Smooth muscle cell (in vitro differentiated cells): ENCODE data around the gene EPB41L3. TPM values are rescaled to one million over a fixed set of nuclear protein-coding genes. Genes with fewer than 3 reads are reported as not detected.

Source experiments
- DNase-seq: peaks from one replicate; lab custom pipeline; 2025; ENCODE audit not compliant: unreplicated experiment; lab: John Stamatoyannopoulos, UW
- H2AFZ ChIP-seq: fragments of 200-600 bp; sonication (generic); 2 replicates; pipeline ENCODE4 v1.6.0; 2016; ENCODE audit warnings: antibody characterized with exemption, low read depth, mild to moderate bottlenecking
- H3F3A ChIP-seq: fragments of 200-600 bp; sonication (generic); 2 replicates; pipeline ENCODE4 v1.6.0; 2017; ENCODE audit warnings: antibody characterized with exemption, low read depth
- H3K27ac ChIP-seq: fragments of 200-600 bp; sonication (generic); 2 replicates; pipeline ENCODE4 v1.5.1; 2016; ENCODE audit warnings: low read depth, mild to moderate bottlenecking
- H3K27me3 ChIP-seq: fragments of 200-600 bp; sonication (generic); 2 replicates; pipeline ENCODE4 v1.6.1; 2016; ENCODE audit warnings: low read depth, mild to moderate bottlenecking
- H3K36me3 ChIP-seq: fragments of 200-600 bp; sonication (generic); 2 replicates; pipeline ENCODE4 v1.5.1; 2016; ENCODE audit warnings: low read depth
- H3K4me1 ChIP-seq: fragments of 200-600 bp; sonication (generic); 2 replicates; pipeline ENCODE4 v1.5.1; 2016; ENCODE audit warnings: low read depth
- H3K4me2 ChIP-seq: fragments of 200-600 bp; sonication (generic); 2 replicates; pipeline ENCODE4 v1.6.0; 2016; ENCODE audit warnings: mild to moderate bottlenecking
- H3K4me3 ChIP-seq: fragments of 200-600 bp; sonication (generic); 2 replicates; pipeline ENCODE4 v1.5.1; 2016; ENCODE audit warnings: mild to moderate bottlenecking
- H3K79me2 ChIP-seq: fragments of 200-600 bp; sonication (generic); 2 replicates; pipeline ENCODE4 v1.6.0; 2016; ENCODE audit warnings: low read depth, mild to moderate bottlenecking
- H3K9ac ChIP-seq: fragments of 200-600 bp; sonication (generic); 2 replicates; pipeline ENCODE4 v1.6.0; 2016; ENCODE audit warnings: low read depth
- H3K9me3 ChIP-seq: fragments of 200-600 bp; sonication (generic); replicated peaks from 2 replicates; pipeline ENCODE4 v1.5.1; 2016; ENCODE audit warnings: low read depth
- H4K20me1 ChIP-seq: fragments of 200-600 bp; sonication (generic); 2 replicates; pipeline ENCODE4 v1.6.0; 2016; ENCODE audit warnings: low read depth
- WGBS: methylation state at CpG from one replicate; pipeline ENCODE4 v1.1.7; 2016; ENCODE audit warnings: low lambda C conversion rate; 5-methylcytosine and 5-hydroxymethylcytosine counted together
- polyA plus RNA-seq: library from polyadenylated mRNA; unstranded; fragments of >200 nt; fragmentation: Nextera tagmentation; extraction: Ambion mirVana; gene quantifications from 2 replicates; pipeline ENCODE4 v1.2.1, GENCODE V29; 2016
- total RNA-seq: library from RNA; depleted of rRNA; stranded (reverse); fragments of >200 nt; gene quantifications from 2 replicates; pipeline ENCODE4 v1.2.3, GENCODE V29; 2014
- TF ChIP-seq, protein P1 (sequence below): fragments of 200-600 bp; sonication (generic); IDR thresholded peaks from 2 replicates; pipeline ENCODE4 v1.5.1; 2017; ENCODE audit warnings: borderline replicate concordance, mild to moderate bottlenecking, antibody characterized with exemption; ENCODE audit not compliant: insufficient read depth, poor library complexity, severe bottlenecking

Gene EPB41L3
- total and polyA plus RNA-seq, 2 experiments from 2014 or later = 11.5 to 26.9 TPM

DNA sequence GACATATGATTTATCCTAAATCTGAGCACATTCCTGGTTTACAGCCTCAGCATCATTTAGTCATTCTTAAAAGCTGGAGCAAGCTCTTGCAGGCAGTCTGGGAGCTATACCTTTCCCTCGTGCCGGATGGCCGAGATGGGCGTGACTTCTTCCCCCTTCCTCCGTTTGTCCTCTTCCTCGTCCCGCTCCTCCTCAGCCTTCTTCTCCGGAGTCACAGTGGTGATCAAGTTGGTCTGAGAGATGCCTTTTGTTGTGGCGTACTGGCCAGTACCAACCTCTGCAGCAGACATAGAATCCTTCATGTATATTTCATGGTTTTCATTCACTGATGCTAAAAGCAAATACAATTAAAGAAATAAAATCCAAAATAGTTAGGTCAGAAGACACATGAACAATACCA, 124.2 kb downstream of the EPB41L3 start:
- Histone ChIP-seq H3K9ac (no peak overlapping the region), H4K20me1 (no peaks in the 10 kb centered on the region), H3K27me3 (no peaks in the 10 kb centered on the region), H3K4me3 (no peak overlapping the region), H3F3A (no peaks in the 10 kb centered on the region), H3K9me3 (no peaks in the 10 kb centered on the region), H3K36me3 (no peaks in the 10 kb centered on the region), H2AFZ (no peak overlapping the region), H3K4me2 (no peak overlapping the region), H3K27ac (no peak overlapping the region), H3K4me1 (peaks cover 4% of the 10 kb centered on the region), H3K79me2 (no peaks in the 10 kb centered on the region)
- DNase-seq = no peak
- WGBS = 89% methylated on average over 9 of the region's 9 CpGs
- TF ChIP-seq, protein P1, sequence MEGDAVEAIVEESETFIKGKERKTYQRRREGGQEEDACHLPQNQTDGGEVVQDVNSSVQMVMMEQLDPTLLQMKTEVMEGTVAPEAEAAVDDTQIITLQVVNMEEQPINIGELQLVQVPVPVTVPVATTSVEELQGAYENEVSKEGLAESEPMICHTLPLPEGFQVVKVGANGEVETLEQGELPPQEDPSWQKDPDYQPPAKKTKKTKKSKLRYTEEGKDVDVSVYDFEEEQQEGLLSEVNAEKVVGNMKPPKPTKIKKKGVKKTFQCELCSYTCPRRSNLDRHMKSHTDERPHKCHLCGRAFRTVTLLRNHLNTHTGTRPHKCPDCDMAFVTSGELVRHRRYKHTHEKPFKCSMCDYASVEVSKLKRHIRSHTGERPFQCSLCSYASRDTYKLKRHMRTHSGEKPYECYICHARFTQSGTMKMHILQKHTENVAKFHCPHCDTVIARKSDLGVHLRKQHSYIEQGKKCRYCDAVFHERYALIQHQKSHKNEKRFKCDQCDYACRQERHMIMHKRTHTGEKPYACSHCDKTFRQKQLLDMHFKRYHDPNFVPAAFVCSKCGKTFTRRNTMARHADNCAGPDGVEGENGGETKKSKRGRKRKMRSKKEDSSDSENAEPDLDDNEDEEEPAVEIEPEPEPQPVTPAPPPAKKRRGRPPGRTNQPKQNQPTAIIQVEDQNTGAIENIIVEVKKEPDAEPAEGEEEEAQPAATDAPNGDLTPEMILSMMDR = no peak

DNA sequence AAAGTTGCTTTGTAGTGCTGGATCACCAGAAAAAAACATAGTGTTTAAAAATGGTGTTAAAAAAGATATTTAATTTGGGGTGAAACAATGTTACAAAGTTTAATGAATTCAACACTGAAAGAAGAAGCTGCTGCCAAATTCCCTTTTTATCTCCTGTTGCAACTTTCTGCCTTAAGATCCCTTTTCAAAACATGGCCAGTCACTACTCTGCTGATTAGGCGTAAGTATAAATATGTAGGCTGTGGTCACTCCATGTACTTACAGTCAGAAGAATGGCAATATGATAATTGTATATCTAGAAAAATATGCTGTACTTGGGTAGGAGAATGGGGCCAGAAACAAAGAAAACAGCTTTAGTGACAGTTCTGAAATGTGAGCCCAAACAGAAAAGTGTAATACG, 124.8 kb downstream of the EPB41L3 start:
- 77% methylated on average over 2 of the region's 2 CpGs for WGBS
- Histone ChIP-seq H3K4me1 (peaks cover 9% of the 10 kb centered on the region), H4K20me1 (no peaks in the 10 kb centered on the region), H3K79me2 (no peaks in the 10 kb centered on the region), H3K9ac (no peak overlapping the region), H2AFZ (no peak overlapping the region), H3K36me3 (no peaks in the 10 kb centered on the region), H3K27ac (no peak overlapping the region), H3F3A (no peaks in the 10 kb centered on the region), H3K9me3 (no peaks in the 10 kb centered on the region), H3K4me2 (no peak overlapping the region), H3K4me3 (no peak overlapping the region), H3K27me3 (no peaks in the 10 kb centered on the region)
- no peak for DNase-seq
- TF ChIP-seq, protein P1 = no peak

GRCh38 chr18:5417342-5417741, 126.5 kb downstream of the EPB41L3 start:
- Histone ChIP-seq H3K27me3 (no peaks in the 10 kb centered on the region), H4K20me1 (no peaks in the 10 kb centered on the region), H3K9ac (no peak overlapping the region), H3K4me1 (peaks cover 19% of the 10 kb centered on the region), H3K4me3 (no peak overlapping the region), H3F3A (peaks cover 4% of the 10 kb centered on the region), H3K27ac (no peak overlapping the region), H3K9me3 (no peaks in the 10 kb centered on the region), H2AFZ (no peak overlapping the region), H3K79me2 (no peaks in the 10 kb centered on the region), H3K36me3 (no peaks in the 10 kb centered on the region), H3K4me2 (no peak overlapping the region)
- WGBS = 71% methylated on average over 8 of the region's 8 CpGs
- TF ChIP-seq, protein P1 = no peak
- no peak for DNase-seq

DNA sequence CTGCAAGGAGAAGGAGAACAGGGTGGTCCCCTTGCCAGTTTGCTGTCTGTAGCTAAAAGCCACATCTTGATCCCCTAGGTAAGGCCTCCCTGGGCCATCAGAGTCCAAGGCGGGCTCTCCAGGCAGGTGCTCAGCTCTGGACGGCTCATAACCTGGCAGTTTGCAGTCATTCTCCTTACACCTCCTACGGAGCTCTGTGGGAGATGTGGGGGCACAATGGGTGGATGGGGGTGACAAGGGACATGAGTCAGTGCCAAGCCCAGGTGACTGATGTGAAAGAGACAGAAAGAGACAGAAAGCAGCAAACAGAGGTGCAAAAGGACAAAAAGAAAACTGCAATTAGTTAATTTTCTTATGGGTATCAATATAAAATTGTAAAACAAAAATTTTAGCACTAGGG, 127.7 kb downstream of the EPB41L3 start:
- Histone ChIP-seq H3K36me3 (no peaks in the 10 kb centered on the region), H3K4me2 (no peak overlapping the region), H3K27me3 (no peaks in the 10 kb centered on the region), H3K27ac (no peak overlapping the region), H3K4me3 (no peak overlapping the region), H3K4me1 (peaks cover 19% of the 10 kb centered on the region), H4K20me1 (no peaks in the 10 kb centered on the region), H3K9ac (no peak overlapping the region), H3F3A (peaks cover 4% of the 10 kb centered on the region), H2AFZ (no peak overlapping the region), H3K79me2 (no peaks in the 10 kb centered on the region), H3K9me3 (no peaks in the 10 kb centered on the region)
- DNase-seq = no peak
- WGBS = 96% methylated on average over 3 of the region's 3 CpGs
- TF ChIP-seq, protein P1 = no peak
